Muscle of arm (tissue), 12 donors: Measurements from ENCODE around the gene DIS3L2. TPM values are rescaled to one million over a fixed set of nuclear protein-coding genes. Genes with fewer than 3 reads are reported as not detected.
"Not testable (repeated sequence)": the region's sequence is repeated elsewhere in the genome, so short reads cannot be mapped to it uniquely, and the experiment has no call there.

Experiments
- DNase-seq: peaks from one replicate; pipeline ENCODE4 v3.0.0-alpha.2; 2013
- polyA plus RNA-seq, 12 donors: library from polyadenylated mRNA; unstranded; fragments of 120-200 nt; gene quantifications; one replicate each; pipeline ENCODE4 v1.2.1, GENCODE V29; 2013; ENCODE audit not compliant: insufficient read length in 12 of 12

Gene DIS3L2
- polyA plus RNA-seq, 12 donors: 18.9 to 49.8 (median 20.4) TPM; not detected in 1

DNA sequence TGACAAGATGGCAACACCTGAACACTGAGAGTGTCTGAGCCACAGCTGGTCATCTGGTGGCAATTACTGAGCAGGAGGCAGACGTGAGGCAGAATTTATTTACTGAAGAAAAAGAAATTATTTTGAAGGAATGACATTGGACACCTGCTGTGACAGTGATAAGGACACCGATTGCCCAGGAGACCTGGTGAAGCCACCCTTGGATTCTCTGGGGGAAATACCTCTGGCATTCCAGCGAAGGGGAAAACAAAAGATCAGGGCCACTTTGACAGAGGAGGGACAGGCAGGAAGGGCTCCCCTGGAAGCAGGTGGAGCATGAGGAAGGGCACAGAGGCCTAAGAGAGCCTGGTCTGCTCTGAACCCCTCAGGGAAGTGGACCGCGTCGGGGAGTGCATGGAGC lies 331.7 kb downstream of the DIS3L2 start:
- DNase-seq: no peak

- DNase-seq: no peak
Observed at GRCh38 chr2:232295971-232296370, 334.5 kb downstream of the DIS3L2 start.

GRCh38 chr2:232296776-232297525 lies 335.4 kb downstream of the DIS3L2 start:
- DNase-seq: no peak

GRCh38 chr2:232299084-232299483 lies 337.6 kb downstream of the DIS3L2 start:
- DNase-seq: no peak

- no peak for DNase-seq
Observed at GRCh38 chr2:232299927-232300674, 338.6 kb downstream of the DIS3L2 start.

- DNase-seq: no peak
Observed at GRCh38 chr2:232300894-232301387, 339.4 kb downstream of the DIS3L2 start.

- no peak for DNase-seq
Observed at GRCh38 chr2:232304236-232304635, 342.7 kb downstream of the DIS3L2 start.

GRCh38 chr2:232306741-232307305 lies 345.3 kb downstream of the DIS3L2 start:
- no peak for DNase-seq

DNA sequence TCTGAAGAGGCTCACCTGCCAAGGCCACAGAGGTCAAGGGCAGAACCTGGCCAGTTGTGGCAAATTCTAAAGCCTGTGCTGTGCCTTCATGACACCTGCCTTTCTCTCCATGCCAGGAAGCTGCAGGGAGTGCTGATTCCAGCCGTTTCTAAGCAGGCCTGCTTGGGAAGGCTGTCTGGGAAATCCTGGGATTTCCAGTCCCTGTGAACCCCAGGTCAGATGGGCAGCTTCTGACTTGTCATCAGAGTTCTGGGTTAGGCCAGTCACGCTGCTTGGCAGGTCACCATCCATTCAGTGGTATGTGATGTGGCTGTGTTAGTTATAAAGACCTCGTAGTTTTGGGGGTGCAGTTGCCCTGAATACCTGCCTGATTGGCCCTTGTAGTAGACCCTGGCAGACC lies 346.3 kb downstream of the DIS3L2 start:
- no peak for DNase-seq

- DNase-seq: no peak
Observed at GRCh38 chr2:232308986-232309385, 347.5 kb downstream of the DIS3L2 start.

GRCh38 chr2:232309592-232309991 lies 348.1 kb downstream of the DIS3L2 start:
- no peak for DNase-seq

- no peak for DNase-seq
Observed at GRCh38 chr2:232310121-232310520, 348.6 kb downstream of the DIS3L2 start.

GRCh38 chr2:232310696-232311095 lies 349.2 kb downstream of the DIS3L2 start:
- no peak for DNase-seq

DNA sequence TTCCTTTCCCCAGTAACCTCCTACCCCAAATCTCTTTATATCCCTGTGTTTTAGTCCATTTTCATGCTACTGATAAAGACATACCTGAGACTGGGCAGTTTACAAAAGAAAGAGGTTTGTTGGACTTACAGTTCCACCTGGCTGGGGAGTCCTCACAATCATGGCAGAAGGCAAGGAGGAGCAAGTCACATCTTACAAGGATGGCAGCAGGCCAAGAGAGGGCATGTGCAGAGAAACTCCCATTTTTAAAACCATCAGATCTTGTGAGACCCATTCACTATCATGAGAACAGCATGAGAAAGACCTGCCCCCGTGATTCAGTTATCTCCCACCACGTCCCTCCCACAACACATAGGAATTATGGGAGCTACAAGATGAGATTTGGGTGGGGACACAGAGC lies 352.1 kb downstream of the DIS3L2 start:
- DNase-seq: not testable (repeated sequence)

DNA sequence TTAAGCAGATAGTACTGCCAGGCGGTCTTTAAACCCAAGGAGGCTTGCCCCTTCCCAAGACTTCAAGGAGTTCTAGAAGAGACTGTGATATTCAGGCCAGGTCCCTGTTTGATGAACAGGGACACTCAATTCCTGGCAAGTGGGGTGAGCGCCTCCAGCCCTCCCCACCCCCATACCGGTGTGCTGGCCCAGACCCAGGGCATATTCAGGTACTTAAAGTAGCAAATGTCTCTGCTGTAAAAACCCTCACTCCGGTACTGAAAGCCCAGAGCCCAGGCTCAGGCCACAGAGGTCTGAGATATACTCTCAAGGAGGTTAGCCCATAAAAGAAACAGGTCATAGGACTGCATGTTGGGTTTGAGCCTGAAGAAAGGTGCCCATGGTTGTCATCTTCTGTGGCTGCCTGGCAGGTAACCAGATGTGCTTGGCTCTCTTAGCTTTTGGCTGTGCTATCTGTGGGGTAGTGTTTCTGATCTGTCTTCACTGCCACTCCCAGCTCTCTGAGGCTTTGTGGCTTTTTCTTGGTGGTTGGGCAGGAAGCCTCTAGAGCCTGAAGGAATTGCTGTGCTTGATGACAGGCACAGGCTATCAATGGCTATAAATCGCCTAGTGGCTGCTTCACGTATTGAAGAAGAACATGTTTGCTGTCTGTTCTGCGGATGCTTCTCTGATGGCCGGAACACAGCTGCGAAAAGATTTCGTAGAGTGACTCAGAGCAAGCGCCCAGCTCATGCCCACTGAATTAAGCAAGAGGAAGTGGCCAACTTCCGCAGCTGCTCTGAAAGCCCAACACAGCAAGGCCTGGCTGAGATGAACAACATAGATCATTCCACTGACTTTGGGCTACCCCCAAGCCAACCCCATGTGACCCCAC lies 353.8 kb downstream of the DIS3L2 start:
- DNase-seq: peak; percentile 46

GRCh38 chr2:232315923-232316299 lies 354.4 kb downstream of the DIS3L2 start:
- DNase-seq: no peak

DNA sequence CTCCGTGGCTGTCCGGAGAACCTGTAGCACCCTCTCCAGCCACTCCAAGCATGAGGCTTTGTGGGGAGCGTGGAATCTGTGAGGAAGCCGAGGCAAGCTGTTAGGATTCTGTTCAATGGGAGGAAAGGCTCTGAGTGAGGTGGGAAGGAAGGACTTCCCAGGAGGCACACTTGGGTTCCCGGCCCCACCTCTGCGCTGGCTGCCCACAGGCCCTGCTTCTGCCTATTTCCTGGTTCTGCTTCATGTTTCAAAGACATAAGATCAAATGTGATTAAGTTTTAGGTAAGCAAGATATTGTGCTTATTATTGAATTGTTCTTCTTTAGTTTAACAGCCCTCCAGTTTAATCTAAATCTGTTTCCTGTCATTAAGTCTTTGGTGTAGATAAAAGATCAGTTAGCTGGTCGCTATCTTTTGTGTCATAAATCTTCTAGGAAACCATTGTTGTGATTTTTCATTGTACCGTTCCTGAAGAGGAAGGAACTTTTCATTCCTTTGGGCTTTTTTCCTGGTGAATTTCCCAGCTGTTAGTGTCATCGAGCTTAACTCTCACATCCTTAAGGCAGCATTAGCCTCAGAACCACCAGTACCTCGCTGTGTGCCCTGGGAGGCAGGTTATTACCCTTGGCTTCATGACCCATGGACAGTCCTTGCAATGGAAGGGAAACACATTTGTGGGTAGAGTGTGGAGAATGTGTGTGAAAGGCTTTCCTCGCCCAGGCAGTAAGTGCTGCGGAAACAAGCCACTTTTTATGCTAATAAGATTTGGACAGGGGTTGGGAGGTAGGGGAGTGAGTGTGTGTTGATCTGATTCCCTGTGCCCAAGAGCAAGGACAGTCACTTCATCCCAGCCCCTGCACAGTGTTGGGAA lies 355.2 kb downstream of the DIS3L2 start:
- no peak for DNase-seq

DNA sequence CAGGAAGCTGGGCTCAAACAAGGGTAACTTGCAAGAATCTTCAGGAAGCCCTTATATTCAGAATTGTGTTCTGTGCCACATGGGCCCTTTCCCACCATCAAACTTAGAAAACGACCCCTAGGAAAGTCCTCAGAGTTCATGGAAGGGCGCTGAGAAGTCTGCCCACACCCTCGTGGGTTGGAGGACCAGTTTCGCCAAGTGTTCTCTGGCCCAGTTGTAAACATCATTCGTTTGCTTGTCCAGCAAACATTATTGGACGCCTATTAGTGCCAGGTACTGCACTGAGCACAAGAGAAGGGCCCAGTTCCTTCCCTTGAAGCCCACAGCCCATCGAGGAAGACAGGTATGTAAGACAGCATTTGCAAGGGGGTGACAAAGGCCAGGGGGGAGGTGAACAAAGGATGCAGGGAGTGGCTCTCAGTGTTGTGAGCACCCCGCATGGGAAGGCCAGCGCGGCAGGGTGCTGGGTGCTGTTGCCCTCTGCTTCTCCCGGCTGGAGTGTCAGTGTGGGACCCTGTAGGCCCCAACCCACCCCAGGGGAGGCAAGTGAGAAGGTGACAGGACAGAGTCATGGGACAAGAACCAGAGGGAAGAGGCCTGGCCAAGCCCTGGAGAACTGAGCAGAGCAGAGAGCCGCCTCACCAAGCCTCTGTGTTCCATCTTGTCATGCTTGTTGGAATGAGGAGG lies 356.8 kb downstream of the DIS3L2 start:
- DNase-seq: no peak

DNA sequence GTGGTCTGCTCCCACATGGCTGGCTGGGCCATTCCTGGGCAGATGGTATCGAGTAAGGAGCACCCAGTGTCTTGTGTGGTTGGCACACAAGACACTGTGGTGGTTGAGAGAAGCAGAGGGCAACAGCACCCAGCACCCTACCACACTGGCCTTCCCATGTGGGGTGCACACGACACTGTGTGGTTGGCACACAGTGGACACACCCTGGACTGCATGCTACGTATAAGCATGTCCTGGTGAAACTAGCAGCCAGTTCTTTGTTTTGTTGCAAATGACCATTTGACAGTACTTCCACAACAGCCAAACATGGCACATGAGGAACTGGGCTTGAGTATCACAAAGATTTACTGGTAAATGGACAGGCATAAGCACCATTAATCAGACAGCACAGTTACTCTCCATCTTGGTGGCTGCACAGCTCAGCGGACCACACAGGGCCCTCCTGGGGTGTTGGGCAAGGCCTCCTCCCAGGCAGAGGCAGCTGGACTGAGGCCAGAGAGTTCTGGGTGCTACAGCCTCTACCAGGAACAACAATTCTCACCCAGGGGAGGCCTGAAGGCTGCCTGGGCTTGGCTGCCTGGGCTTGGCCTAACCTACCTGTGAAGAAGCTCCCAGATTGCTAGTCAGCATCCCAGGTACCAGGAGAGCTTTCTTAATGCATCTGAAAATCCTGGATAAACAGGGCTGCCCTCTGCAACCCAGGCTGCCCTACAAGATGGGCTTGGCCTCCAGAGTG lies 357.7 kb downstream of the DIS3L2 start:
- no peak for DNase-seq
